IMR-90 (cell line): ENCODE measurements around the gene TKFC. TPM values are rescaled to one million over a fixed set of nuclear protein-coding genes. Genes with fewer than 3 reads are reported as not detected.

Experiments
- ATAC-seq: fragments of 200-7000 bp; cut with Tn5 transposase; 2 replicates; pipeline ENCODE4 v1.9.1; 2020; ENCODE audit warnings: low read depth, mild to moderate bottlenecking, moderate library complexity
- BruUV-seq: library from RNA; stranded (reverse); fragments of 400-500 nt; replicated peaks from 2 replicates; lab custom pipeline; 2021; lab: Mats Ljungman, UMichigan
- CTCF ChIA-PET: fragments of 300-600 bp; formaldehyde crosslinking; extraction: SDS; loops from one replicate; lab custom pipeline; 2021; ENCODE audit warnings: antibody characterized with exemption; lab: Yijun Ruan, JAX
- POLR2A ChIA-PET: fragments of 300-600 bp; sonication (Branson Sonifier 250); formaldehyde crosslinking; loops from one replicate; lab custom pipeline; 2022; ENCODE audit warnings: antibody characterized with exemption; ENCODE audit not compliant: unreplicated experiment; lab: Charles Lee
- DNase-seq: peaks from one replicate; pipeline ENCODE4 v3.0.0; 2013
- H2AFZ ChIP-seq: replicated peaks from 2 replicates; pipeline ENCODE3; 2013; ENCODE audit warnings: low read length, mild to moderate bottlenecking; ENCODE audit not compliant: poor library complexity
- H2AK5ac ChIP-seq: 2 replicates; pipeline ENCODE4 v1.6.1; 2013; ENCODE audit warnings: low read depth, low read length, inconsistent platforms
- H2AK9ac ChIP-seq: replicated peaks from 2 replicates; pipeline ENCODE3; 2013; ENCODE audit warnings: mild to moderate bottlenecking, low read depth, low read length, moderate library complexity; ENCODE audit not compliant: poor library complexity
- H2BK120ac ChIP-seq: 2 replicates; pipeline ENCODE4 v1.6.1; 2013; ENCODE audit warnings: low read depth, low read length, inconsistent platforms
- H2BK15ac ChIP-seq: 3 replicates; pipeline ENCODE4 v1.6.1; 2013; ENCODE audit warnings: low read depth, low read length, inconsistent platforms
- H2BK20ac ChIP-seq: 2 replicates; pipeline ENCODE4 v1.6.1; 2013; ENCODE audit warnings: low read depth, mild to moderate bottlenecking, inconsistent platforms, low read length, moderate library complexity
- H2BK5ac ChIP-seq: 2 replicates; pipeline ENCODE4 v1.6.1; 2013; ENCODE audit warnings: mild to moderate bottlenecking, low read depth, low read length, inconsistent platforms; ENCODE audit not compliant: poor library complexity, severe bottlenecking
- H3K14ac ChIP-seq: replicated peaks from 2 replicates; pipeline ENCODE4 v1.6.1; 2013; ENCODE audit warnings: low read depth, low read length, inconsistent platforms
- H3K18ac ChIP-seq: 2 replicates; pipeline ENCODE4 v1.6.1; 2013; ENCODE audit warnings: low read depth, low read length, control low read depth
- H3K23ac ChIP-seq: 2 replicates; pipeline ENCODE4 v1.6.1; 2013; ENCODE audit warnings: low read depth, low read length, inconsistent platforms
- H3K27ac ChIP-seq: 2 replicates; pipeline ENCODE4 v1.5.1; 2013; ENCODE audit warnings: mild to moderate bottlenecking, control low read depth, low read length; ENCODE audit not compliant: insufficient read depth
- H3K27me3 ChIP-seq: 2 replicates; pipeline ENCODE4 v1.6.1; 2013; ENCODE audit warnings: low read length; ENCODE audit not compliant: control insufficient read depth, insufficient read depth
- H3K36me3 ChIP-seq: 2 replicates; pipeline ENCODE4 v1.6.1; 2013; ENCODE audit warnings: low read length, mixed read lengths; ENCODE audit not compliant: control insufficient read depth, insufficient read depth
- H3K4ac ChIP-seq: 2 replicates; pipeline ENCODE4 v1.6.1; 2013; ENCODE audit warnings: low read depth, low read length, inconsistent platforms
- H3K4me1 ChIP-seq: 2 replicates; pipeline ENCODE4 v1.6.1; 2013; ENCODE audit warnings: low read length, mixed read lengths; ENCODE audit not compliant: control insufficient read depth, insufficient read depth
- H3K4me2 ChIP-seq: 2 replicates; pipeline ENCODE4 v1.6.1; 2013; ENCODE audit warnings: low read depth, mild to moderate bottlenecking, control low read depth, low read length, moderate library complexity
- H3K4me3 ChIP-seq: 2 replicates; pipeline ENCODE4 v1.5.1; 2013; ENCODE audit warnings: low read depth, mild to moderate bottlenecking, control low read depth, low read length, moderate library complexity; ENCODE audit not compliant: insufficient read depth
- H3K56ac ChIP-seq: 2 replicates; pipeline ENCODE4 v1.6.1; 2013; ENCODE audit warnings: low read length, inconsistent platforms; ENCODE audit not compliant: insufficient read depth; ENCODE audit errors: extremely low read depth
- H3K79me1 ChIP-seq, 2 experiments: 2 replicates each; pipeline ENCODE4 v1.6.1; 2013; ENCODE audit warnings: low read length in 2 of 2, inconsistent platforms in 1 of 2, low read depth in 1 of 2
- H3K9ac ChIP-seq: 2 replicates; pipeline ENCODE4 v1.6.1; 2013; ENCODE audit warnings: low read depth, low read length, control low read depth
- H3K9me1 ChIP-seq: 2 replicates; pipeline ENCODE4 v1.6.1; 2013; ENCODE audit warnings: low read length, inconsistent platforms; ENCODE audit not compliant: insufficient read depth
- H3K9me3 ChIP-seq: 2 replicates; pipeline ENCODE4 v1.6.1; 2013; ENCODE audit warnings: low read length; ENCODE audit not compliant: control insufficient read depth, insufficient read depth
- H4K20me1 ChIP-seq: 2 replicates; pipeline ENCODE4 v1.6.1; 2013; ENCODE audit warnings: low read length, inconsistent platforms; ENCODE audit not compliant: insufficient read depth
- H4K5ac ChIP-seq: 2 replicates; pipeline ENCODE4 v1.6.1; 2013; ENCODE audit warnings: mild to moderate bottlenecking, low read depth, low read length, control low read depth
- H4K8ac ChIP-seq, 2 experiments: 2 replicates each; pipeline ENCODE4 v1.6.1; 2013; ENCODE audit warnings: low read depth in 2 of 2, low read length in 2 of 2, control low read depth in 1 of 2, inconsistent platforms in 1 of 2
- H4K91ac ChIP-seq: 2 replicates; pipeline ENCODE4 v1.6.1; 2013; ENCODE audit warnings: low read depth, low read length, inconsistent platforms; ENCODE audit not compliant: insufficient read depth
- BHLHE40 ChIP-seq: fragments of 150-350 bp; IDR thresholded peaks from 2 replicates; pipeline ENCODE4 v1.6.1; 2016; ENCODE audit warnings: mild to moderate bottlenecking, low read depth, low read length
- CTCF ChIP-seq: conservative IDR thresholded peaks from 2 replicates; pipeline ENCODE4 v1.5.1; 2012; ENCODE audit warnings: mild to moderate bottlenecking, low read depth, low read length, improper control_type of control experiment
- USF2 ChIP-seq: fragments of 150-350 bp; IDR thresholded peaks from 2 replicates; pipeline ENCODE4 v1.6.1; 2017; ENCODE audit warnings: mild to moderate bottlenecking, antibody characterized with exemption, low read length, low read depth
- WGBS, 2 experiments: methylation state at CpG; one replicate each; pipeline versions ENCODE4 v1.1.5 to v1.1.7; 2013; ENCODE audit warnings: missing lambda C conversion rate in 2 of 2; ENCODE audit not compliant: insufficient read length in 1 of 2; ENCODE audit errors: extremely low coverage in 2 of 2; 5-methylcytosine and 5-hydroxymethylcytosine counted together
- dilution Hi-C: fragments of 300-500 bp; cut with HindIII; formaldehyde crosslinking; loops from one replicate; pipeline ENCODE4 v1.14.3; 2018; ENCODE audit warnings: low sequenced_read_pairs; ENCODE audit not compliant: unreplicated experiment
- in situ Hi-C: fragments of 300-500 bp; cut with MboI; formaldehyde crosslinking; loops from 3 replicates; pipeline ENCODE4 v1.14.3; 2019; ENCODE audit warnings: low sequenced_read_pairs, inconsistent platforms, mixed read lengths
- intact Hi-C: fragments of 100-400 bp; cut with micrococcal nuclease; formaldehyde crosslinking; loops from 2 replicates; pipeline ENCODE4 v1.10.0; 2022
- polyA plus RNA-seq, 3 experiments: library from polyadenylated mRNA; depleted of rRNA; stranded (reverse); fragments of >200 nt; gene quantifications; 2 replicates each; pipeline ENCODE4 v1.2.3, GENCODE V29; 2012; ENCODE audit warnings: low replicate concordance in 1 of 3
- total RNA-seq: library from RNA; depleted of rRNA; stranded (reverse); fragments of >200 nt; gene quantifications from 2 replicates; pipeline ENCODE4 v1.2.3, GENCODE V29; 2012

Gene TKFC
- total and polyA plus RNA-seq, 2 of the 4 experiments (the other 2 are of a cell fraction) = 10.4 to 30.8 TPM

GRCh38 chr11:61283613-61284012, 49.4 kb upstream of the TKFC start (continued):
- no peak for TF ChIP-seq CTCF
- TF ChIP-seq USF2 = no peak

- in situ Hi-C loops (no loop called here), intact Hi-C loops (no loop called here), dilution Hi-C loops (no loop called here)
- Histone ChIP-seq H3K4me2 (no peak overlapping the region), H2AK5ac (no peak overlapping the region), H3K9ac (no peak overlapping the region), H2BK20ac (no peak overlapping the region), H2AFZ (no peak overlapping the region), H4K91ac (no peak overlapping the region), H3K4ac (no peak overlapping the region), H4K20me1 (no peaks in the 10 kb centered on the region; the same call in 1 of the 2 replicates), H2BK5ac (no peak overlapping the region), H3K14ac (no peak overlapping the region), H3K18ac (no peak overlapping the region), H3K4me3 (no peak overlapping the region), H4K8ac (no peak overlapping the region), H3K79me1 (no peaks in the 10 kb centered on the region), H2AK9ac (no peak overlapping the region), H4K5ac (no peak overlapping the region), H3K56ac (no peak overlapping the region), H3K27ac (no peak overlapping the region), H2BK120ac (no peak overlapping the region), H3K9me1 (no peaks in the 10 kb centered on the region; the same call in 1 of the 2 replicates), H3K27me3 (no peaks in the 10 kb centered on the region), H3K23ac (no peak overlapping the region), H3K4me1 (no peaks in the 10 kb centered on the region), H3K9me3 (no peaks in the 10 kb centered on the region), H3K36me3 (no peaks in the 10 kb centered on the region), H2BK15ac (no peak overlapping the region)
- DNase-seq (no peak), ATAC-seq (no peak)
- ChIA-PET CTCF (no interaction called here), POLR2A (no interaction called here)
- WGBS, 2 experiments = 88% methylated on average over 9 of the region's 14 CpGs; no CpG with 5 or more reads in 1 of the 2 experiments
- no TSS peak for BruUV-seq
- TF ChIP-seq BHLHE40 (no peak), CTCF (no peak)
Measured at GRCh38 chr11:61287338-61287977, 45.6 kb upstream of the TKFC start.
